Fibroblast of peridontal ligament (primary cell): Measurements from ENCODE around the gene PAQR6.

Experiments
- DNase-seq: peaks from one replicate; pipeline ENCODE4 v3.0.0-alpha.2; 2010; ENCODE audit errors: extremely low read depth

The PAQR6 gene

DNA sequence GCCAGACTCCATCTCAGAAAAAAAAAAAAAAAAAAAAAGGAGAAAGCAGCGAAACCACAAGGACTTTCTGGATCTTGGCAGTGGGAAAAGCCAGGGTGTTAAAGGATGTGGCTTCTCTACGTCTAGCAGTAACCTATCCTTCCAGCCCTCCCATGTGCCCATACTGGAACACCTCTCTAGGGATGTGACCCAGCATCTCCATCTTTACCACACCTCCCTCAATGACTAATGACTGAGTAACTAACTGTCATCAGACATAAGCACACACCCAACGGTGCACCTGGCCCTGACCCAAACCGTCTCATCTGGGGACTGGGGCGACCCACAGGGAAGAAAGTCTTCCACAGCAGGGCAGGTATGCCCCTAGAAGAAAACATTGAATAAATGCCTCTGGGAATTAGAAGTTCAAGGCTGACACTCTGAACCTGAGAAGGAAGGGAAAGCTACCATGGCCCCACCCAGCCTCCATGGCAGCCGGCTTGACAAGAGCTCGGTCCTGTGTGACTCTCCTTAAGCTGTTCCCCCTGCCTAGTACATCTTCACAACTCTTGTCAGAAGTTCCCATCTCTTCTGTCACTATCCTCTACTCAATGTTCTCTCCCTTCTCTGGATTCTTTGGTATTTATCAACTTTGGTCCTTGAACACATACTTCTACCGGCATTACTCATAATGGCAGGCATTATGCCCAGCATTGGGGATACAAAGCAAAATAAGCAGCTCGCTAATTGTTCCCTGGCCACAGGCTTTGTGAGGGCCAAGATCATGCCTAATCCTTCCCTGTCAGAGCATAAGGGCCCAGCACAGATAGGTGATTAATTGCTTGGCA is 14.8 kb upstream of the PAQR6 start:
- DNase-seq = peak; percentile 88

DNA sequence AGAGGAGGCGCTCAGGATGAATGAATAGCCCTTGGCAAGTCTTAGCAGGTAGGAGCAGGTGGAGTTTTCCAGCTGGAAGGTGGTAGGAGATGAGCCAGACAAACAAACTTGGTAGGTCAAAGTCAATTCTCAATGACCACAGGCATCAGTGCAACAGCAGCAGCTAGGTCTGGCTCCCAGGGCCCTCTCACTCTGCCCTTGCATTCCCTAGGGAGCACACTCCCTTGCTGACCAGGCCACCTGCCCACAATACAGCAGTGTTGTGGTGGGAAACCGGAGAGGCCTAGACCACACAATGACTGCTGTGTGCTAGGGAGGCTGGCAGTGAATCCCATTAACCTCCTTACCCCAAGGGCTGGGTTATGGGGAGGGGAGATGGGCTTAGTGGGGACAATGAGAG is 13.0 kb upstream of the PAQR6 start:
- DNase-seq = no peak

DNA sequence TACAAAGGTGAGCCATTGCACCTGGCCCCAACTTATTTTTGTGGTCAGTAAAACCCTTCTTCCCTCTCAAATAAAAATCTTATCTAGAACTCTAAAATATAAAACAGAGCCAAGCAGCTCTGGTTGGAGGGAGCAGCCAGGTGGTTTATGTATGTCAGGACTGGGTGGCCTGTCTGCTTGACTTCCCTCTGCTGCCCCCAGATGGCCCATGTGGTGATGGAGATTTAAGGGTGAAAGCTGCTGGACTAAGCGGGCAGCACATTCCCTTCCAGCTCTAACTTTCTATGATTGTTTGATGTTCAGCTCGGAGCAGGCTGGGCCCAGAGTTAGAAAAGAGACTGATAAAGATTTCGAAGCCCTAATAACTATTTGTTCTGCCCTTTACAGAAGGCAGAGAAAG is 11.9 kb upstream of the PAQR6 start:
- DNase-seq = no peak

DNA sequence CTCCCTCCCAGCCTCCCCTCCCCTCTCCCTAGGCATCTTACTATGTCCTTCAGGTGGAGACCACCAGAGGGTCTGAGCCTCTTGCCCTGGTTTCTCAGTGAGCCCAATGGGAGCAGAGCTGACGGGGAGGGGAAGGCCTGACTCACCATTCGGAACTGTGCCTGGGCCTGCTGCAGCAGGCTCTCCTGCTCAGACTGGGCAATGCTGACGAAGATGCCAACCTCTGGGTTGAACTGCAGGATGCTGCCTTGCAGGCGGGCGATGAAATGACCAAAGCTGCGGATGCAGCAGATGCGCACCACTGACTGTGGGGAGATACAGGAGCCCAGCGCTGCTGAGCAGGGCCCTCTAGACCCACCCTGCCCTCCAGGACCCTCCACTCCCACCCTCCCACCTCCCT is 11.0 kb upstream of the PAQR6 start:
- DNase-seq = no peak

DNA sequence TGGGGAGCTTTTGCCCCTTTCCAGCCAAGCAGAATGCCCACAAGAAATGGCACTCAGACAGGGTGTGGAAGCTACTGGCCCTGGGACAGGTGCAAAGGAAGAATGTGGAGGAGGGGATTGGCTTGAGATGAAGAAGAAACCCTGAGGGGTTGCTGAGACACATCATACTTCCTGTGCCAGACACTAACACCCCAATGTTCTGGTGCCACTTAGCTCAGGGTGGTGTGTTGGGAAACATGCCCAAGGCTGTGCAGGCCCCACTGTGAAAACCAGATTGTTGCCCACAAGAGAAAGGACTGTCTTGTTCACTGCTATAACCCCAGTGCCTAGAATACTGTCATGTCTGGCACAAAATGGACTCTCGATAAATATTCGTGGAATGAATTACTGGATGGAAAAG is 9.9 kb upstream of the PAQR6 start:
- DNase-seq = no peak

DNA sequence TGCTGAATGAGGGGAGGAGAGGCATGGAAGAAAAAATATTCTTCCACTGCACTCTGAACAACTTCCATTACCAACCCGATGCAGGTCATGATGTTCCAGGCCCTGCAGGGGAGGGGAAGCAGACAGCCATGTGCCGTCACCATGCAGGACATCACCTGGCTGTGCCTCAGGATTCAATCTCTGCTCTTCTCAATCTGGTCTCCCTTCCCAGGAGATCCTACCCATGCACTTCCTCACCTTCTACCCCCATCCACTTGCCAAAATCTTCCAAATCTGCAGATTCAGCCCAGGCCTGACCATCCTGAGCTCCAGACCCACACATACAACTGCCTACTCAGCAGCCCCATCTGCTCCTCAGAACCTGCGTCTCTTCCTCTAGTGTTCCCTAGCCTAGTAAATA is 5.8 kb upstream of the PAQR6 start:
- no peak for DNase-seq

DNA sequence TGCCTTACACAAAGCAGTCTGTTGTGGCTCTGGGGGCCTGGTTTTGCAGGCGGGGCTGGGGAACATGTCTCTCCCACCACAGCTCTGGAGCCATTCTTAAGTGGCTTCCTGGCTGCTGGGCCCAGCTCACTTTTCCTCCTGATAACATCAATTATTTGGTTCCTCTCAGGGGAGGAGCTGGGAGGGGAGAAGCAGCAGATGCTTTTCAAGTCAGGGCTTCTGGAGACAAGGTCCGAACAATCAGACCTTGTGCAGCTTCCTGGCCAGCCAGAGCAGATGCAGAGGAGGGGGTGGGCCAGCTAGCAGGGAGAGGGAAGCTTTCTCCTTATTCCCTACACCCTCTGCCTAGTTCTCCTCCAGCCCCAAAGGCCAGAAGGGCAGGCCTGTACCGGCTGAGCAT is 3.7 kb upstream of the PAQR6 start:
- no peak for DNase-seq

DNA sequence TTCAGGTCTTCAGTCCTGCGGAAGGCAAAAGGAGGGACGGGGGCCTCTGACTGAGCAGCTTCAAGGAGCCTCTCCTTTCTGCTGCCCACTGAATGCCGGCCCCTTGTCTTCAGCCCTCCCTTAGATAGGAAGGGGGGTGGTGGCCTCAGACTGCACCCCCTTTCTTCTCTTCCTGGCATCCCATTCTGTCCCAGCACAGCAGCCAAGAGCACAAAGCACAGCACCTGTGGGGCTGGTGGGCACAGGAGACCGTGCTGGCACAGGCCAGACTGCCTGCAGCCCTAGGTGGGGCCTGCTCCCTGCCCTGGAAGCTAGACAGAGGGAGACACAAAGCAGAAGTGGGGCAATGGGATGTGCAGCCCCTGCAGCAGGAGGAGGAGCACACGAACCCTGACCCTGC is 1.7 kb upstream of the PAQR6 start:
- no peak for DNase-seq

DNA sequence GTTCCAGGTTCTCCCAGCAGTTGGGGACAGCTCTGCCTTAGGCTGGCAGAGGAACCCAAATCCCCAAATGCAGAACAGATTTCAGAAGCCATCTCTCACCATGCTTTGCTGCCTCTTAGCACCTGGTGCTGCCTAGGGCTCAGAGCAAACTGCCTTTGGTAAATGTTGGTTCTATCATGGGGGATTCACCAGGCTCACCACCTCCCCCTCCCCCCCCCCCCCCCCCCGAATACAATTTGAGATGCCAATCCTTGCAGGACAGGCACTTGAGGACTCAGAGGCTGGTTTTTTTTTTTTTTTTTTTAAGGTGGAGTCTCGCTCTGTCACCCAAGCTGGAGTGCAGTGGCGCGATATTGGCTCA is 447 bp upstream of the PAQR6 start:
- DNase-seq = no peak

DNA sequence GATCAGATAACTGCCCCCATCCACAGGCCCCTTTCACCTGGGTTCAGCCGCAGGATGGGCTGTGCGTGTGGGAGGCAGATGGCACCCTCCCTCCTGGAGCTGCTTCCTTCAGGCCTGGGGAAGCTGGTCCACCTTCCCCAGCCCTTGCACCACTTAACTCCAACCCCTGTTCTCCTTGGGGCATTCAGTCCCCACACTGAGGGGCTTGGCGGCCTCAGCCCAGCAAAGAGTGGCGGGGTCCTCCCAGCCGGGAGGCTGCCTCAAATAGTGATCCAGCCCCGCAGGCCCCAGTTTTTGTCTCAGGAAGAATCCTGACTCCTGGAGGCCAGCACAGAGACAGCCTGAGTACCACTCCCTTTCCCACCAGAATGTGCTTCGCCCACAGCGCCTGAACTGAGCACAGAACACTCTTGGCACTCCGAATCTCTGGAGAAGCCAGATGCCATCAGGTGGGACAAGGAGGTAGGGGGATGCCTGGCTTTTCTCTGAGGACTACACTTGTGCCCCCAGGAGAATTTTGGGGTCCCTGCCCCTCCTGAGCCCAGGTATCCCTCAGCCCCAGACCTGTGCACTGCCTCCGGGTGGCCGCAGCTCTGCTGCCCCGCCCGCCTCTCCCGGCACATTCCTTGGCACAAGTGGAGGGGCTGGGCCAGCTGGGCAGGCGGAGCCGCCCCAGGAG is 936 bp downstream of the PAQR6 start:
- DNase-seq = no peak

DNA sequence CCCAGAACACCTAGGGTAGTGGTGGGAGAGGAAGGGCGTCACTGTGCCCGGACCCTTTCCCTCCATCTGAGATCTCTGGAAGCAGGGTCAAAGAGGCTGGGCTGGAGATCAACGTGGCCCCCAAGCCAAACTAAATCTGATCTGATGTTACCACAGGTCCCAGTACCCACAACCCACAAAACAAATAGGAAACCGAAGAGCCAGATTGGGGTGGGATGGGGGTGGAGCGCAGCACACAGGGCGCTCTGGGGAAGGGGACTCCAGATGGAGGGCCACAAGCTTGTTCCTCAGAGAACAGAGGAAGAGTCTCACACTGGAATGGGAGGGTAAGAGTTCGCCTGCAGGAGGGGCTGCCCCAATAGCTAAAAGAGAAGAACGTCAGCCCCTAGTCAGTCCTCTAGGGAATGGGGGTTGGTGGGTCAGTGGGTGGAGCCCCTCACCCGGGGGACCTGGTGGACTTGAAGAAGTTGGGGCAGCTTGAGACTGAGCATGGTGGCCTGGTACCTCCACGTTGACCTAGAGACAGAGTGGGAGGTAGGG is 1.5 kb downstream of the PAQR6 start:
- no peak for DNase-seq

DNA sequence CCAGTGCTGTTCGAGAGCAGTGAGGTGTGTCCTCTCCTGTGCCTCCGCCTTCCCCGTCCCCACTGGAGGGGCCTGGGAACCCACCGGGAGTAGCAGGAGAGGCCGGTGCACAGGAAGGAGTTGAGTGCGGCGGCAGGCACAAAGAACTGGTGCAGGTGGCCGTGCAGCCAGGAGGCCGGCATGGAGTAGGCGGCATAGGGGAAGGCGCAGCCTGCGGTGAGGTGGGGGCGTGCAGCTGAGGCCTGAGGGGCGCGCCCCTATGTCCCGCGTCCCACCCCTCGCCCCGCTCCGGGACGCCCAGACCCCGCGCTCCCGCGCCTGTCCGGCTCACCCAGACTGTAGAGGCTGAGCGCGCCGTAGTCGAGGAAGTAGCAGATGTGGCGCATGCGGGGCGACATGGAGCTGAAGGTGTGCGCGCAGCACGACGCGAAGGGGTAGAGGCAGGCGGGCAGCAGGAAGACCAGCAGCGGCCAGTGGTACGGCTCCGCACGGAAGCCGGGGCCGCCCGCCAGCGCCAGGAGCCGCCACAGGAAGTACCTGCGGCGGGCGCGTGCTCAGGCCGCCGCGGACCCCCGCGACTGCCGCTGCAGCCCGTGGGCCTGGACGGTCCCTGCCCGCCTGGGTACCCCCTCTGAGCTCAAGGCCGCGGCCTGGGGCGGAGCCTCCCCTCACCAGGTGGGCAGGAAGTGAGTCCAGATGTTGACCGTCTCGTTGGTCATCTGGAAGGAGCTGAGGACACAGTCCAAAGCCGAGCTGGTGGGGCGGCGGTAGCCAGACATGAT is 2.2 kb downstream of the PAQR6 start:
- no peak for DNase-seq

DNA sequence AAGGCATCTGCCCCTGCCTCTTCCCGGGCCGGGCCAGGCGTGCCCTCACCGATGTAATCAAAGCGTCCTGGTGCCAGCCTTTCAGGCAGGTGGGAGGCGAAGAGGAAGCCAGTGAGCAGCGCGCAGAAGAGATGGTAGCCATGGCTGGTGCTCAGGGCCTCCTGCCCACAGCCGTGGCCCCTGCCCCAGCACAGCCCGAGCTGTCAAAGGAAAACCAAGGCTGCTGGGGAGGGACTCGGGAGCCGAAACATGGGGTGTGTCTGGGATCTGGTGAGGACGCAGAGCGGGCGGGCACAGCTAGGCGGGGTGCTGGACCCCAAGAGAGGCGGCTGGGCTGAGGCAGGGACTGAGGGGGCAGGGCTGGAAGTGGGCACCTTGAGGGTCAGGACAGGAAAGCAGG is 3.1 kb downstream of the PAQR6 start:
- no peak for DNase-seq

DNA sequence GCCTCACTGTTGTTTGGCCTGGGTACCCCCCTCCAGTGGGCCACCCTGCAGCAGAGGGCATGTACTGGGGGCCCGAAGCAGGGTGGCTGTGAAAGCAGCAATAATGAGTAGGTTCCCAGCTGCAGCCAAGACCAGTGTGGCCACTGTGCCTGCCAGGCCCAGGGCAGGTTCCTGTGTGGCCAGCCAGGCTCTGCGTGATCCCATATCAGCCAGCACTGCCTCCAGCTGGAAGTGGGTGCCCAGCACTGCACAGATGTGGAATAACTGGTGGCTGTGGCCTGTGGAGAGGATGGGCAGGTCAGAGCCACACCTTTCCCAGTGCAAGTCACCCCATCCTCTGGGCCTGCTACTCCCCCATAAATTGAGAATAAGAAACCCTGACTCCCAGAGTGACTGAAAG is 3.7 kb downstream of the PAQR6 start:
- DNase-seq = no peak

DNA sequence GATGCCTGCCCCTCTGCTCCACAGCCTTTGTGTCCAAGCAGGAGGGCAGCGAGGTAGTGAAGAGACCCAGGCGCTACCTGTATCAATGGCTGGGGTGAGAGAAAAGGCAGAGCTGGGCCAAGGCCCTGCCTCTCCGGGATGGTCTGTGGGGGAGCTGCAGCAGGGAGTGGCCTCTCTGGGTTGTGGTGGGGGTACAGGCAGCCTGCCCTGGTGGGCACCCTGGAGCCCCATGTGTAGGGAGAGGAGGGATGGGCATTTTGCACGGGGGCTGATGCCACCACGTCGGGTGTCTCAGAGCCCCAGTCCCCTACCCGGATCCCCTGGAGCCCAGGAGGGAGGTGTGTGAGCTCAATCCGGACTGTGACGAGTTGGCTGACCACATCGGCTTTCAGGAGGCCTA is 5.1 kb downstream of the PAQR6 start:
- DNase-seq = no peak

DNA sequence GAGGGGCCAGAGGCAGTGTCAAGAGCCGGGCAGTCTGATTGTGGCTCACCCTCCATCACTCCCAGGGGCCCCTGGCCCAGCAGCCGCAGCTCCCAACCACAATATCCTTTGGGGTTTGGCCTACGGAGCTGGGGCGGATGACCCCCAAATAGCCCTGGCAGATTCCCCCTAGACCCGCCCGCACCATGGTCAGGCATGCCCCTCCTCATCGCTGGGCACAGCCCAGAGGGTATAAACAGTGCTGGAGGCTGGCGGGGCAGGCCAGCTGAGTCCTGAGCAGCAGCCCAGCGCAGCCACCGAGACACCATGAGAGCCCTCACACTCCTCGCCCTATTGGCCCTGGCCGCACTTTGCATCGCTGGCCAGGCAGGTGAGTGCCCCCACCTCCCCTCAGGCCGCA is 5.9 kb downstream of the PAQR6 start, which contains the start of gene BGLAP:
TSS of gene BGLAP (plus strand) at position 259 of the 400 bp plus-strand sequence. CDS start at position 307, 48 bp downstream.
- DNase-seq = no peak

DNA sequence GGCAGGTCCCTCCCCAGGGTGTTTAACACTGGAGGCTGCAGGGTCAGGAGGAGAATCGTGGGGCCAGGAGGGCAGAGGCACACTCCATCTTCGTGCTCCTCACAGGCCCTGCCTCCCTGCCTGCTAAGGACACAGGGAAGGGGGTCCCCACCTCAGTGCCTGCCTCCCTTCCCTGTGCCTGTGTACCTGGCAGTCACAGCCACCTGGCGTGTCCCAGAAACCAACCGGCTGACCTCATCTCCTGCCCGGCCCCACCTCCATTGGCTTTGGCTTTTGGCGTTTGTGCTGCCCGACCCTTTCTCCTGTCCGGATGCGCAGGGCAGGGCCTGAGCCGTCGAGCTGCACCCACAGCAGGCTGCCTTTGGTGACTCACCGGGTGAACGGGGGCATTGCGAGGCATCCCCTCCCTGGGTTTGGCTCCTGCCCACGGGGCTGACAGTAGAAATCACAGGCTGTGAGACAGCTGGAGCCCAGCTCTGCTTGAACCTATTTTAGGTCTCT is 6.5 kb downstream of the PAQR6 start:
- DNase-seq = peak; percentile 33

DNA sequence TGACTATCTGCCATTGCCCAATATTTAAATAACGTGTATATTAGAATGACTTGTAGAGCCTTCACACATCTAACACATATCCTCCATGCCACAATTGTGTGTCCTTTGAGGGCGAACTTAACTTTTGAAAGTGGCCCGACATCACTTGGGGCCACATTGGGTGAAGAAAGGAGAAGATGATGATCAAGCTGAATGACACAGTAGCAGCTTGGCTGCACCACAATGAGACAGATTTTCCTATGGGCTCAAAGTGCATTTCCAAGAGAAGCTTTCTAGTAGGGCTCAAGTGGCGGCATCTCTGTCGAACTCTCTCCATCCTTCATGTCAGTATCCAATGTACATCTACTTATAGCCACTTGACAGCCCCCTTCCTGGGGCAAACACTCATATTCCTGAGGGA is 9.6 kb downstream of the PAQR6 start:
- DNase-seq = no peak

DNA sequence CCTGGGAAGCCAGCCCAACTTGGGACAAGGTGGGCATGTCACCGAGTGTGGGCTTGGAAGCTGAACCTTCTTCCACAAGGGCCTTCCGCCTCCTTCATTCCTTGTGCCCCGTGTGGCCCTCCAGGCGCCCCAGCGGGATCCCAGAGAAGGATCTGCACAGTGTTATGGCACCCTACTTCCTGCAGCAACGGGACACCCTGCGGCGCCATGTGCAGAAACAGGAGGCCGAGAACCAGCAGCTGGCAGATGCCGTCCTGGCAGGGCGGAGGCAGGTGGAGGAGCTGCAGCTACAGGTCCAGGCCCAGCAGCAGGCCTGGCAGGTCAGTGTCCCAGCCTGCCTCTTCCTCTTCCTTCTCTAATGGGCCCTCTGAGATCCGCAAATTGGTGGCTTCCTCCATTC is 11.7 kb downstream of the PAQR6 start:
- DNase-seq = no peak

DNA sequence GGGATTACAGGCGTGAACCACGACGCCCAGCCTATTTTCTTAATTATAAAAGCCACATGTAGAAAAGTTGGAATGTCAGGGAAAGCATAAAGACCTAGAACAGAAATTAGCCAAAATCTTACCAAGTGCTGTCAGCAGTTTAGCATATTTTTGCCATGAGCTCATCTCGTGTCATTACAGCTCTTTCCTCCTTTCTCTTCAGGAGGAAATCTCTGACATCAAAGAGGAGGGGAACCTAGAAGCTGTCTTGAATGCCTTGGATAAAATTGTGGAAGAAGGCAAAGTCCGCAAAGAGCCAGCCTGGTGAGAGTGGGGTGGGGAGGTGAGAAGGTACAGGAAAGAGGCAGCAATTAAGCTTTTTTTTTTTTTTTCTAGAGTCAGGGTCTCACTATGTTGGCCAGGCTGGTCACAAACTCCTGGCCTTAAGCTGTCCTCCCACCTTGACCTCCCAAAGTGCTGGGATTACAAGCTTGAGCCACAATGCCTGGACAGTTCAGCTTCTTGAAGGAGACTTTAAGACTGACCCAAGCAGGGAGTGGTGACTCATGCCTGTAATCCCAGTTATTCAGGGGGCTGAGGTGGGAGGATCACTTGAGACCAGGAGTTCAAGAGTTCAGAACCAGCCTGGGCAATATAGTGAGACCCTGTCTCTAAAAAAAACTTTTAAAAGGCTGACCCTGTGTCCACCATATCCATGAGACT is 14.3 kb downstream of the PAQR6 start:
- DNase-seq = peak; percentile 89

DNA sequence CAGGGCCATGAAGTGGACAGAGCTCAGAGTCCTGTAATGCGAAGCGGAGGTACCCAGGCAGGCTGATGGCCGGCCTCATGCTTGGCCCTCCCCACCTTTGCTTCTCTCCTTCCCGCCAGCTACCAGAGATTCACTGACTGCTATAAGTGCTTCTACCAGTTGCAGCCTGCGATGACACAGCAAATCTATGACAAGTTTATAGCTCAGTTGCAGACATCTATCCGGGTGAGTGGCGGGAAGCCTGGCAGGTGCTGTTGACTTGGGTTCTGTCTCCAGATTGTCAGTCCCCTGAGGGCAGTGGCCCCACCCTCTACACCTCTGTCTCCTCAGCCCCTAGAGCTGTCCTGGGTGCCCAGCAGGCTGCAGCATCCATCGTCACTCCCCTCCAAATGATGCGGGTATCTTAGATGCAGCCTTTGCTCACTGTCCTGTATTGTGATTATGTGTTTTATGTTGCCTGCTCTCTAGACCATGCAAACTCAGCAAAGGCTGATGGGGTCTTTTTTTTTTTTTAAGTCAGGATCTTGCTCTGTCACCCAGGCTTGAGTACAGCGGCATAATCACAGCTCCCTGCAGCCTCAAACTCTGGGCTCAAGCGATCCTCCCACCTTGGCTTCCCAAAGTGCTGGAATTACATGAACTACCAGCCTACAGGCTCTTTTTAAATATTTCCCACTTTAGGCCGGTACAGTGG is 15.5 kb downstream of the PAQR6 start:
- no peak for DNase-seq
